GM13976 (cell line): Measurements from ENCODE around the gene TENM4.

Source experiments
- DNase-seq: peaks from one replicate; pipeline ENCODE4 v3.0.0; 2012; ENCODE audit warnings: low spot score
- in situ Hi-C: fragments of 300-500 bp; cut with MboI; formaldehyde crosslinking; loops from one replicate; pipeline ENCODE4 v1.12.0; 2022; ENCODE audit warnings: low sequenced_read_pairs, mixed read lengths, inconsistent platforms; ENCODE audit not compliant: unreplicated experiment
- TF ChIP-seq, protein P1 (sequence below): IDR thresholded peaks from 2 replicates; pipeline ENCODE4 v1.5.1; 2012; ENCODE audit warnings: borderline replicate concordance, mild to moderate bottlenecking; ENCODE audit not compliant: insufficient read depth; ENCODE audit errors: extremely low read depth, missing control alignments, control extremely low read depth

Gene TENM4

DNA sequence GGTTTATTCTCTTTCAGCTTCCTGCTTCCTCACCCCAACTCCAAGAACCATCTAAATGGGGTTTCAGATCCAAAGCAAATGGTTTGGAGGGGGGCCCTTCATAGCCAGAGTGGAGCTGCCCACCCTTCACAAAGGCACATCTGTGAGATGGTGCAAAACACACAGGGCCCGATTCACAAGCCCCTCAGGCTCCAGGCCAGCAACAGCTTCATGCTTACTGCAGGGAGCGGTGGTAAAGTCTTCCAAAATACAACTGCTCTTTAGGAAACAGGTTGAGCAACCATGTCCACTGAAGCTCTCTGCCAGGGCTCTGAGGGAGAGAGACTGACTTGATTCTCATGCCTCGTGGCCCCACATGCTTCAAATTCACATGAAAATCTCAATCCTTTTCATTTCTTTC is 653.1 kb downstream of the TENM4 start:
- TF ChIP-seq, protein P1, sequence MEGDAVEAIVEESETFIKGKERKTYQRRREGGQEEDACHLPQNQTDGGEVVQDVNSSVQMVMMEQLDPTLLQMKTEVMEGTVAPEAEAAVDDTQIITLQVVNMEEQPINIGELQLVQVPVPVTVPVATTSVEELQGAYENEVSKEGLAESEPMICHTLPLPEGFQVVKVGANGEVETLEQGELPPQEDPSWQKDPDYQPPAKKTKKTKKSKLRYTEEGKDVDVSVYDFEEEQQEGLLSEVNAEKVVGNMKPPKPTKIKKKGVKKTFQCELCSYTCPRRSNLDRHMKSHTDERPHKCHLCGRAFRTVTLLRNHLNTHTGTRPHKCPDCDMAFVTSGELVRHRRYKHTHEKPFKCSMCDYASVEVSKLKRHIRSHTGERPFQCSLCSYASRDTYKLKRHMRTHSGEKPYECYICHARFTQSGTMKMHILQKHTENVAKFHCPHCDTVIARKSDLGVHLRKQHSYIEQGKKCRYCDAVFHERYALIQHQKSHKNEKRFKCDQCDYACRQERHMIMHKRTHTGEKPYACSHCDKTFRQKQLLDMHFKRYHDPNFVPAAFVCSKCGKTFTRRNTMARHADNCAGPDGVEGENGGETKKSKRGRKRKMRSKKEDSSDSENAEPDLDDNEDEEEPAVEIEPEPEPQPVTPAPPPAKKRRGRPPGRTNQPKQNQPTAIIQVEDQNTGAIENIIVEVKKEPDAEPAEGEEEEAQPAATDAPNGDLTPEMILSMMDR: no peak
- no peak for DNase-seq
- in situ Hi-C loops: no loop called here

DNA sequence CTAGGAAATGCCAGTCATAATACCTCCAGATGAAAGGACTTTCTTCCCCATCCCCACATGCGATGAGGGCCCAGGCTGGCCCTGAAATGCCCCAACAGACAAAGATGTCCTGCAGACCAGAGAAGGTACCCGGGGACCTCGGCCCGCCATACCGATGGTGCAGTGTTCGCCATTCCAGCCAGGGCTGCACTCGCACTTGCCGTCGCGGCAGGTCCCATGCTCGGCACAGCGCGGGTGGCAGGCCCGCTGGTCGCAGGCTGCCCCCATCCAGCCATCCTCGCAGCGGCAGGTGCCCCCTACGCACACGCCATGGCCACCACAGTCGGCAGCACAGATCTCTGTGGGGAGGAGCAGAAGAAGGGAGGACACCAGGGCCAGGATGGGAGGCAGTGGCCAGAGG is 654.1 kb downstream of the TENM4 start:
- DNase-seq: no peak
- in situ Hi-C loops: no loop called here
- TF ChIP-seq, protein P1: no peak

- no peak for DNase-seq
- in situ Hi-C loops: no loop called here
- TF ChIP-seq, protein P1: no peak
Measured at GRCh38 chr11:78786086-78786485, 654.7 kb downstream of the TENM4 start.

GRCh38 chr11:78784321-78785061 is 656.3 kb downstream of the TENM4 start:
- DNase-seq: no peak
- TF ChIP-seq, protein P1: no peak
- in situ Hi-C loops: no loop called here

DNA sequence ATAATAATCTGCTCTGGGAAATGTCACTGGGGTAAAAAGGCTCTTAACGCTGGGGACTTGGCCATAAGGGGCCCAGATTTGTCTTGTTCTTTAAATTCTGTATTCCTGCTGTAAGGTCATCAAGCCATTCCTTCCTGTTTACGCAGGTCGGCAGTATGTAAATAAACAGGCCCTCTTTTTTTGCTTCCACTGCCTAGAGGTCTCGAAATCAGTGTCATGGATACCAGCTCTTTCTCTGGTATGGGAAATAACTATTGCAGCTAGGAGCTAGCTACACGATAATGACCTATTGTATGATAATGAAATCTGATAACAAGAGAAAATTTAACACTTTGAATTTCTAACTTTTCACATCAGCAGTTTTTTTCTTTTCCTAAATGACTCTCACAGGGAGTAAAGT is 657.0 kb downstream of the TENM4 start:
- in situ Hi-C loops: no loop called here
- DNase-seq: no peak
- TF ChIP-seq, protein P1: no peak

DNA sequence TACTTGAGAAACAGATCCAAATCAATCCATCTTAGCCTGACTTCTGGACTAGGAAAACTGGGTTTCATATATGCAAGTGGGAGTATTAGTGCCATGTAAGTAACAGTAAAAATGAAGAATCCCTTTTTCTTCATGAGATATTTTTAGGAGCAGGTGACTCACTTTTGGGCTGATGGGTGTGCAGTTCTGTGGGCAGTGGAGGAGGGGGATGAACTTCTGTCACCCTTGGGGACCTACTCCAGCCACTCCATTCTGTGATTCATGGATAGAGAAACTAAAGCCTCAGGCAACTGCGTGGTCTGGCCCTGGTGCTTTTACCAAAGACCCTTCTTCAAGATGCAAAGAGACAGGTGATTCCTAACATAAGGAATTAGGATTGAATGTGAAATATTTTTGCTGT is 657.5 kb downstream of the TENM4 start:
- TF ChIP-seq, protein P1: no peak
- in situ Hi-C loops: no loop called here
- no peak for DNase-seq
